ENCODE results near the gene HK2.
"Not testable (repeated sequence)": the region's sequence is repeated elsewhere in the genome, so short reads cannot be mapped to it uniquely, and the experiment has no call there.

The HK2 gene

GRCh38 chr2:74834792-74835755, 1.1 kb downstream of the HK2 start:
- DNase-seq (ENCODE audit: low read depth in 2 of 2), result no peak

DNA sequence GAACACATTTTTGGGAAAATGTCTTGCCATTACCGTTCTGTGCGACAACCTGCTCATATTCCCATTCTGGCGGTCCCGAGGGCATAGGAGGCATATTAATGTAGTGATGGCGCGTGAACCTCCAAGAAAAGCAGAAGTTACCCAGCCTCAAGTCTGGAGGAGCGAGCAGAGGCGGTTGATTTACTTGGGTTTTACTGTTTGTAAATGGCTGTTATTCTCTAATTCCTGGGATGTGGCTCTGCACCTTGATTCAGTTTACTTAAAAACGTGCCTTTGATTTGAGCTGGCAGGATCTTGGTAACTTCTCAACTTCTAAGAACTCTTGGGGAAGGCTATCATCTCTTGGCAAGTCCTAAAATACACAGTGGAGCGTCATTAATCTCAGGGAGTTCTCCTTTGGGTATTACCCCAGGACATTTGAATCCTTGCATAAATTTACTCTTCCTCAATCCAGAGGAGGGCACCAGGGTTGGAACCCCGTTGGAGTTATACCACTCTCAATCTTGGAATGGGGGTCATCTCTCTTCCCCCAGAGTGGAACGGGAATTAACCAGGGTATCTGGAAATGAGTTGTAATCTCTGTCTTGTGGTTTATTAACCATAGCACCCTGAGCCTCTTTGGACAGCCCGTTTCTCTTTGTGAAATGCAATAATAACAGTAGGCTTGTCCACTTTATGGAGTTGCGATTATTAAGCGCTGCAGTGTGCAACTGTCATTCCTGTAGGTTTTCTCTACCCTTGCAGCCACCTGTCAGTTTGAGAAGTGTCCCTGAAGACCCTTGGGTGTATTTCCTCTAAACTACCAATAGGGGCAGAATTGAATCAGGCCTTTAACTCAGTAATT, 2.1 kb downstream of the HK2 start:
- no peak for DNase-seq (ENCODE audit: low read depth in 2 of 2)

DNA sequence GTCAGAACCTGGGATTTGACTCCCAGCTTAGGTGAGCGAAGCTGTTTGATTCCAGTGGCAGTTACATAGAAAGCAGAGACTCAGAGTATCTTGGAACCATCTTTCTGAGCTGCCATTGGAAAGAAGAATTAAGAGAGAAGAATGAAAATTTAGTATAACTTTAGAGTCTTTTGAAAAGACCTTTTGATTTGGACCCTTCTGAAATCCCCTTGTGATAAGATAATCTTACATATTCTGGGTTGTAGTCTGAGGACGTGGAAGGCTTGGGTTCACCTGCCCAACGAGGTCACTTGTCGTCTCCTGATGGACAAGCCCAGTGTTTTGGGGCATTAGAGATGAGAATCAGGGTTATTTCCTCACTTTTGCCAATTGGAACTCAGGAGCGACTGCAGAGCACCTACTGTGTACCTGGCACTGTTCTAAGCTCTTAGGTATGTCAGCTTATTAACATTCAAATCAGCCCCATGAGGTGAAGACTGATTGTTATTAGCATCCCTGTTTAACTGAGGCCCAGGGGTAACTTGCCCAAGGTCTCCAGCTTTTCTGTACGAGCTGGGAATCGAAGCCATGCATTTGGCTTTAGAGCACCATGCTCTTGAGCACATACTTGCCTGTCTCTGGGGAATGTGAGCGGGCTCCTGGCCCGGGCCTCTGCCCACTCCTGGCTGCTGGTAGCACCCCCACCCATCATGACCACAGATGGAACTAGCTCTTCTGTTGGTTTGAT, 2.9 kb downstream of the HK2 start:
- no peak for DNase-seq (ENCODE audit: low read depth in 2 of 2)

GRCh38 chr2:74841641-74842040, 7.7 kb downstream of the HK2 start:
- DNase-seq (ENCODE audit: low read depth in 2 of 2), result no peak

- DNase-seq (ENCODE audit: low read depth in 2 of 2), result no peak
Observed at GRCh38 chr2:74843433-74843832, 9.5 kb downstream of the HK2 start.

DNA sequence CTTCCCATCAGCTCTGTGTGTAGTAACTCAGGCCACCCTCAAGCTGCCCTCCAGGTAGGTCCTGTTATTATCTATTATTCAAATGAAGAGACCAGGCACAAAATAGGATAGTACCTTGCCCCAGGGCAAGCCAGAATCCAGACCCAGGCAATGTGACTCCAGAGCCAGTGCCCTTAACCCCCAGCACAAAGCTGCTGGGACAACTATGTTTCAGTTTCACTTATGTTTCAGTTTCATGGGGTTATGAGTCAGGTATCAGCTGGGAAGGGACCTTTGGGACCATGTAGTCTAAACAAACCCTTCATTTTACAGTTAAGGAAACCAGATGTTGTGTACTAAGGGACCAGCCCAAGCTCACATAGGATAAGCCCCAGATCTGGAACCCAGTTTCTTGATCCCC, 10.0 kb downstream of the HK2 start:
- DNase-seq (ENCODE audit: low read depth in 2 of 2), result no peak

GRCh38 chr2:74844752-74845151, 10.8 kb downstream of the HK2 start:
- no peak for DNase-seq (ENCODE audit: low read depth in 2 of 2)

DNA sequence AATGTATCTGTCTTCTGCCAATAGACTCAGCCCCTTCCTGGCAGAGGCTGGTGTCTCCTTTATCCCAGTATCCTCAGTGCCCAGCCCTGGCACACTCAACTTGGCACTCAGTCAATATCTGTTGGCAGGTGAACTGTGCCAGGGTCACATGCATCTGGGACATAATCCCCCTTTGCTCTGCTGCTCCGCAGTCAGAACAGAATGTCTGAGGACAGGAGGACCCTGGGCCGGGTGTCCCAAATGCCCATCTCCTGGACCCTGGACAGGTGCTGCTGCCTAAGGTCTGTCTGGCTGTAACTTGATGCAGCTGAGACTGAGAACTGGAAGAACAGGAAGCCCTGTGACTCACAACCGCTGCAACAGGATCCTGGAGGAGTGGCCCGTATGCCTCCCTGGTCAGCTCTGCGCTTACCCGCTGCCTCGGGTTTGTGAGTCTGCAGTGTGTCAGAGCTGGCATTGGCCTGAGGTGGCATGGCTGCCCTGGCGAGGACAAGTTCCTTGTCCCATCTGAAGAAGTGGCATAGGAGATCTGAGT, 11.4 kb downstream of the HK2 start:
- peak in 1 of 2 experiments; percentile 39 for DNase-seq (ENCODE audit: low read depth in 2 of 2)

DNA sequence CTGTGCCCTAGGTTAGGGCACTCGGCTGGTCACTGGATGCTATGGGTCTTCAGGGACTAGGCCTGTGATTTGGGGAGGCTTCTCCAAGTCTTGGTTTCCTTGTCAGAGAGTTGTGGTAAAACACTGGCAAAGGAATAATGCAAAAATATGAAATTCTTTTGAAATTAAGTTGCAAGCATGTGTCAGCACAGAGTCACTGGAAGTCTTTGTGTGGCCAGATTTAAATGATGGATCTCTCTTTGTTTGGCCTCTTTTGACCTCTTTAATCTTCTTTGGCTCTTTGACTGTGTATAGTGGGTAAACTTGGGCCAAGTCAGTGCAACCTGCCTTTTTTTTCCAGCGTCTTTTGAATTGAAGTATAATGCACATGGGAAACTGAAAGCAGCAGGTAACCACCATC, 12.1 kb downstream of the HK2 start:
- DNase-seq (ENCODE audit: low read depth in 2 of 2), result no peak

DNA sequence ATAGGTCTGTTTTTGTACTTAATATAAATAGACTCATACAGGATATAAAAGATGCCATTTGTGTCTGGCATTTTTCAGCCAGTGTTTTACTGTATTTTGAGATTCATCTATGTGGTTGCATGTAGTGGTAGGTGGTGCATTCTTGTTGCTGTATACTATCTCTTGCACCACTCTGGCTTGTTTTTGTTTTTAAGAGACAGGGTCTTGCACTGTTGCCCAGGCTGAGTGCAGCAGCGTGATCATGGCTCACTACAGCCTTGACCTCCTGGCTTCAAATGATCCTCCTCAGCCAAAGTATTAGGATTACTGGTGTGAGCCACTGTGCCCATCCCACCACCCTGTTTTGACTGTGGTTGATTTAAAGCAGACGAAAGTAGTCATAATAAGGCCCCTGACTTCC, 12.6 kb downstream of the HK2 start:
- DNase-seq (ENCODE audit: low read depth in 2 of 2), result no peak

DNA sequence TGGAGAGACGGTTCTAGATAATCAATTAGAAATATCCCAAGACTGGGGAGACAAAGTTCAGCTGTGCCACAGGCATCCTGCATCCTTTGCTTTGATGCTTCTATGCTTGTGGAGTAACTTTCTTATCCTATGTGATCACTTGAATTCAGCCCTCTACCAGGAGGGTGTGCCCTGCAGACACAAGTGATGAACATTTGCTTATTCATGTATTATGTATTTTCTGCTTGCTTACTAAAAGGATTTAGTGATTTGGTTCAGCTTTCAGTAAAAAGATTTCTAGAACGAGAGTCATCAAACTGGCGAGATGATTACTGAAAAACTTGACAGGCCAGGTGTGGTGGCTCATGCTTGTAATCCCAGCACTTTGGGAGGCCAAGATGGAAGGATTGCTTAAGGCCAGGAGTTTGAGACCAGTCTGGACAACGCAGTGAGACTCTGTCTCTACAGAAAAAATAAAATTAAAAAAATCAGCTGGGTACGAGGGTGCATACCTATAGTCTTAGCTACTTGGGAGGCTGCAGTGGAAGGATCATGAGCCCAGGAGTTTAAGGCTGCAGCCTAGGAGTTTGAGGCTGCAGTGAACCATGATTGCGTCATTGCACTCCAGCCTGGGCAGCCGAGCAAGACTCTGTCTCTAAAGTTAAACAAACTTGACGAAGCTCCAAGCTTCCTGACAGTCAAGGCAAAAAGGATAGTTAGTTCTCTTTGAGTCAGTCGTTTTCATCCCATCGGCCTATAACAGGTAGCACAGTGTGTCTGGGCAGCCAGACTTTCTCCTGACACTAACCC, 13.3 kb downstream of the HK2 start:
- no peak for DNase-seq (ENCODE audit: low read depth in 2 of 2)

GRCh38 chr2:74849228-74849892, 15.4 kb downstream of the HK2 start:
- DNase-seq (ENCODE audit: low read depth in 2 of 2), result no peak

- DNase-seq (ENCODE audit: low read depth in 2 of 2), result no peak
Observed at GRCh38 chr2:74850496-74851190, 16.7 kb downstream of the HK2 start.

DNA sequence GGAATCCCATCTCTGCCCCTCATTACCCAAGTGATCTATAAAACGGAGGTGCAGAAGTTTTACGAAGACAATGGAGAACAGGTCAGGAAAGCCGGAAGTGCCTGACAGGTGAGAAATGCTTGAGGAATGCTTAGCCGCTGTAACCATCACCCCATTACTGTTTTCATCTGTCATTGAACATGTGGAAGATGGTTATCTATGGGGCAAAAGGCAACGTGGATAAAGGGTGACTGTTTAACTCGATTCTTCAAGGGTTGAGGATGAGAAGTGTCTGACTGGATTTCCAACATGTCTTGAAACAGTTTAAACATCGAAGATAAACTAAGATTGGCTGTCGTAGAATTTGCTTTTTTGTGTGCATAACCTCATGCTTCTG, 17.3 kb downstream of the HK2 start:
- DNase-seq (ENCODE audit: low read depth in 2 of 2), result no peak

- not testable (repeated sequence) for DNase-seq (ENCODE audit: low read depth in 2 of 2)
Observed at GRCh38 chr2:74853360-74853759, 19.4 kb downstream of the HK2 start.

GRCh38 chr2:74854401-74854800, 20.5 kb downstream of the HK2 start:
- DNase-seq (ENCODE audit: low read depth in 2 of 2), result no peak

DNA sequence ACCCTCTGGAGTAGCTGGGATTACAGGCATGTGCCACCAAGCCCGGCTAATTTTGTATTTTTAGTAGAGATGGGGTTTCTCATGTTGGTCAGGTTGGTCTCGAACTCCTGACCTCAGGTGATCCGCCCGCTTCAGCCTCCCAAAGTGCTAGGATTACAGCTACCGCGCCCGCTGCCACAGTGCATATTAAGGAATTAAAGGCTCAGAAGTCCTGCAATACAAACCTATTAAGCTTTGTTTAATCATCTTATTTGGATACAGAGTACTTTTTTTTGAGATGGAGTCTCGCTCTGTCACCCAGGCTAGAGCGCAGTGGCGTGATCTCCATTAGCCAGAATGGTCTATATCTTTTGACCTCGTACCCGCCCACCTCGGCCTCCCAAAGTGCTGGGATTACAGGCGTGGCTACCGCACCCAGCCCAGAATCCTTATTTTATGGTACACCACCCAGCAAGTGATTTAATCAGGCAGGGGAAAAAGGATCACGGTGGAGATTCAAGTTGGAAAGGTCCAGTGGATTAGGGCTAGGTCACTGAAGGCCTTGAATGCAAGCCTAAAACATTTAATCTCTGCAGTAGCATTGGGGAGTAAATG, 21.3 kb downstream of the HK2 start:
- DNase-seq (ENCODE audit: low read depth in 2 of 2), result not testable (repeated sequence)

DNA sequence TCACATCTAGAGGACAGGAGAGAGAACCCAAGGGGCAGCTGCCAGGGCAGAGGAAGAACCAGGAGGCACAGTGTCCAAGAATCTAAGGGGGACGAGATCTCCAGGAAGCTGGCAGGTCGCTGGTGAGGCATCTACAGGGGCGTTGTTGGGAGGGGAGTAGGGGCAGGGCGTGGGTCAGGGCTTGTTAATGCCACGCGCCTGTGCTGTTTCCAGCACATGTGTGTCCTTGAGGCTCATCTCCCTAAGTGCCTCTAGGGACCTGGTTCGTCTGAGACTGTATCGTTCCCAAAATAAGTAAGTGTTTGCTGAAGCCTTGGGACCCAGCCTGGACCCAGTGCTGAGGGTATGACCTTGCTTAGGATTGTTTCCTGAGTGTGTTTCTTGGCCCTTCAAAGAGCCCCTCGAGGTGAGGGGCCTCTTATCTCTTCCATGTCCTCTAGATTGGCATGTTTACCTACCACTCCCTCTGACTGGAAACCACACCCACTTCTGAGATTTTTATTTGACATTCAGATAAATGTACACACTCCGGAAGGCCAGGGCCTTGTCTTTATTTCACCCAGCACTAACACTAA, 22.2 kb downstream of the HK2 start:
- no peak for DNase-seq (ENCODE audit: low read depth in 2 of 2)

- no peak for DNase-seq (ENCODE audit: low read depth in 2 of 2)
Observed at GRCh38 chr2:74856599-74856998, 22.7 kb downstream of the HK2 start.

All from fibroblast of skin of left biceps (primary cell).